Epithelial cell of esophagus (primary cell): Measurements from ENCODE around the gene USH1C.

Experiments used
- DNase-seq: peaks from one replicate; pipeline ENCODE4 v3.0.0; 2010; ENCODE audit warnings: low read depth
- H3K4me3 ChIP-seq: 2 replicates; pipeline ENCODE4 v1.5.1; 2011; ENCODE audit warnings: mild to moderate bottlenecking, low read length, control low read depth
- CTCF ChIP-seq: IDR thresholded peaks from 2 replicates; pipeline ENCODE4 v1.5.1; 2011; ENCODE audit warnings: low read depth, mild to moderate bottlenecking, low read length, control low read depth, inconsistent platforms; ENCODE audit not compliant: insufficient read depth; ENCODE audit errors: missing control alignments

The USH1C gene

GRCh38 chr11:17528906-17529843 lies 15.0 kb downstream of the USH1C start:
- H3K4me3 ChIP-seq: no peak overlapping the region
- no peak for DNase-seq
- TF ChIP-seq CTCF: no peak

- H3K4me3 ChIP-seq: no peak overlapping the region
- TF ChIP-seq CTCF: peak; percentile 75
- DNase-seq: peak; percentile 49
These were observed 16.0 kb downstream of the USH1C start for GRCh38 chr11:17528181-17528691.

- DNase-seq: no peak
- H3K4me3 ChIP-seq: no peak overlapping the region
- TF ChIP-seq CTCF: no peak
These were observed 16.6 kb downstream of the USH1C start for GRCh38 chr11:17527628-17527995.

GRCh38 chr11:17526931-17527627 lies 17.1 kb downstream of the USH1C start:
- no peak overlapping the region for H3K4me3 ChIP-seq
- DNase-seq: no peak
- TF ChIP-seq CTCF: no peak

GRCh38 chr11:17526326-17526725 lies 17.9 kb downstream of the USH1C start:
- H3K4me3 ChIP-seq: no peak overlapping the region
- DNase-seq: no peak
- no peak for TF ChIP-seq CTCF

GRCh38 chr11:17525570-17525969 lies 18.6 kb downstream of the USH1C start:
- no peak overlapping the region for H3K4me3 ChIP-seq
- DNase-seq: no peak
- TF ChIP-seq CTCF: no peak

GRCh38 chr11:17524221-17524620 lies 20.0 kb downstream of the USH1C start:
- DNase-seq: no peak
- no peak for TF ChIP-seq CTCF
- no peak overlapping the region for H3K4me3 ChIP-seq
